Neural progenitor cell (in vitro differentiated cells): ENCODE measurements around the gene CCDC74A. TPM values are rescaled to one million over a fixed set of nuclear protein-coding genes. Genes with fewer than 3 reads are reported as not detected.
"Not testable (repeated sequence)": the region's sequence is repeated elsewhere in the genome, so short reads cannot be mapped to it uniquely, and the experiment has no call there.

Experiments used
- DNase-seq: peaks from one replicate; pipeline ENCODE4 v3.0.0-alpha.2; 2016; ENCODE audit warnings: low spot score
- H2AFZ ChIP-seq: fragments of 200-600 bp; sonication (generic); replicated peaks from 2 replicates; pipeline ENCODE4 v1.6.1; 2016; ENCODE audit warnings: antibody characterized with exemption
- H3F3A ChIP-seq: fragments of 200-600 bp; sonication (generic); 2 replicates; pipeline ENCODE4 v1.6.1; 2016; ENCODE audit warnings: antibody characterized with exemption, low read depth
- H3K27ac ChIP-seq: fragments of 200-600 bp; sonication (generic); 2 replicates; pipeline ENCODE4 v1.5.1; 2016; ENCODE audit warnings: mild to moderate bottlenecking
- H3K27me3 ChIP-seq: fragments of 200-600 bp; sonication (generic); 2 replicates; pipeline ENCODE4 v1.6.1; 2016; ENCODE audit warnings: mild to moderate bottlenecking, moderate library complexity
- H3K36me3 ChIP-seq: fragments of 200-600 bp; sonication (generic); 2 replicates; pipeline ENCODE4 v1.5.1; 2016
- H3K4me1 ChIP-seq: fragments of 200-600 bp; sonication (generic); 2 replicates; pipeline ENCODE4 v1.6.1; 2016; ENCODE audit warnings: mixed run types
- H3K4me2 ChIP-seq: fragments of 200-600 bp; sonication (generic); 2 replicates; pipeline ENCODE4 v1.6.1; 2016
- H3K4me3 ChIP-seq: fragments of 200-600 bp; sonication (generic); 2 replicates; pipeline ENCODE4 v1.5.1; 2016
- H3K79me2 ChIP-seq: fragments of 200-600 bp; sonication (generic); 2 replicates; pipeline ENCODE4 v1.6.1; 2016; ENCODE audit warnings: low read depth
- H3K9ac ChIP-seq: fragments of 200-600 bp; sonication (generic); 2 replicates; pipeline ENCODE4 v1.6.1; 2016
- H3K9me3 ChIP-seq: fragments of 200-600 bp; sonication (generic); 2 replicates; pipeline ENCODE4 v1.5.1; 2016; ENCODE audit warnings: low read depth
- H4K20me1 ChIP-seq: fragments of 200-600 bp; sonication (generic); 2 replicates; pipeline ENCODE4 v1.6.1; 2016; ENCODE audit warnings: low read depth
- H3K27ac Mint-ChIP-seq: 3 replicates; pipeline ENCODE4 v1.8.0; 2021; ENCODE audit warnings: mixed read lengths
- H3K27me3 Mint-ChIP-seq: 2 replicates; pipeline ENCODE4 v1.8.0; 2022; ENCODE audit warnings: low read depth, mild to moderate bottlenecking, inconsistent platforms, moderate library complexity, mixed read lengths; ENCODE audit not compliant: insufficient read depth
- H3K36me3 Mint-ChIP-seq: 3 replicates; pipeline ENCODE4 v1.8.0; 2021; ENCODE audit warnings: mixed read lengths
- H3K4me1 Mint-ChIP-seq: 3 replicates; pipeline ENCODE4 v1.8.0; 2021; ENCODE audit warnings: mixed read lengths
- H3K4me3 Mint-ChIP-seq: 3 replicates; pipeline ENCODE4 v1.8.0; 2021; ENCODE audit warnings: mild to moderate bottlenecking, moderate library complexity, mixed read lengths
- H3K9me3 Mint-ChIP-seq: 3 replicates; pipeline ENCODE4 v1.8.0; 2020; ENCODE audit warnings: mixed read lengths
- EZH2 ChIP-seq: fragments of 200-600 bp; sonication (generic); IDR thresholded peaks from 2 replicates; pipeline ENCODE4 v1.6.1; 2017; ENCODE audit warnings: antibody characterized with exemption, mild to moderate bottlenecking, moderate library complexity
- EZH2phosphoT487 ChIP-seq: fragments of 200-600 bp; sonication (generic); IDR thresholded peaks from 2 replicates; pipeline ENCODE4 v1.6.1; 2017; ENCODE audit warnings: antibody characterized with exemption
- total RNA-seq: library from RNA; depleted of rRNA; stranded (reverse); fragments of >200 nt; gene quantifications from 2 replicates; pipeline ENCODE4 v1.2.3, GENCODE V29; 2015; ENCODE audit warnings: low replicate concordance
- TF ChIP-seq, protein P1 (sequence below): fragments of 200-600 bp; sonication (generic); IDR thresholded peaks from 2 replicates; pipeline ENCODE4 v1.5.1; 2017; ENCODE audit warnings: antibody characterized with exemption, mild to moderate bottlenecking

CCDC74A gene
- total RNA-seq, 1 donor from 2014 or later, result 25.6 TPM

DNA sequence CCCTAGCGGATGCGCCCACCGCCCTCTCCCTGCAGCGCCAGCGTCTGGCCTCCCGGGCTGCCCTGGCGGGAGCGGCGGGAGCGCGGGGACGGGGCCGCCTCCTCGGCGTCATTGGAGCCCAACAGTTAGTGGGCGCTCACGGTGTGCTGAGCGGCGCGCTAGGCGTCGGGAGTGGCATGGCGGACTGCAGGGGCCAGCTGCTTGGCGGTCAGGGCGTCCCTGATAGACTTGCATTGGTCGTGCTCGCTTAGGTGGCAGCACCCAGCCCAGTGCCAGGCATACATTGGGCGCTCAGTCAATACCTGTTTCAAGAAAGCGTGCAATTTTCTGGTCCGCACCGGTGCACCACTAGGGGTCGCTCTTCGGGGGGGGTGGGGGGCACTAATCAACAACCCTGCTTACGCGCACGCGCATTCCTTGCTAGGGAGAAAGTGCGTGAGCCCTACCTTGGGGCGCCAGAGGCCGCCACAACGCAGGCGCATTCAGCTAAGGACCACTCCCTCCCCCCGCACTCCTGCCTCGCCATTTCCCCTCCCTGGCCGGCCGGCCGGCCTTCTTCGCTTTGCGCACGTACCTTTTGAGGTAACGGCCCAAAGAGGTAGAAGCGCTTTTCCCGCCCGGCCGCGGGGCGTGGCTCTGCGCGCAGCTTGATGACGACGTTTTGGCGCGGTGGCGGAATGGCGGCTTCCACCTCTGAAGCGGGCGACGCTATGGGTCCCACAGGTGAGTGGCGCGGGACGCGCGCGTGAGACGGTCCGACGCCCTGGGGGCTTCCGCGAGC, 35.1 kb upstream of the CCDC74A start:
- H3K4me3 ChIP-seq, result peak overlapping the region; percentile 87
- H3K27ac ChIP-seq, result peak overlapping the region; percentile 80
- Mint-ChIP-seq H3K27ac (no peak overlapping the region), H3K4me3 (peak overlapping the region; percentile 95), H3K4me1 (peaks cover 26% of the 10 kb centered on the region), H3K9me3 (no peaks in the 10 kb centered on the region), H3K36me3 (no peaks in the 10 kb centered on the region), H3K27me3 (peaks cover 8% of the 10 kb centered on the region)
- no peak for TF ChIP-seq EZH2
- TF ChIP-seq, protein P1, sequence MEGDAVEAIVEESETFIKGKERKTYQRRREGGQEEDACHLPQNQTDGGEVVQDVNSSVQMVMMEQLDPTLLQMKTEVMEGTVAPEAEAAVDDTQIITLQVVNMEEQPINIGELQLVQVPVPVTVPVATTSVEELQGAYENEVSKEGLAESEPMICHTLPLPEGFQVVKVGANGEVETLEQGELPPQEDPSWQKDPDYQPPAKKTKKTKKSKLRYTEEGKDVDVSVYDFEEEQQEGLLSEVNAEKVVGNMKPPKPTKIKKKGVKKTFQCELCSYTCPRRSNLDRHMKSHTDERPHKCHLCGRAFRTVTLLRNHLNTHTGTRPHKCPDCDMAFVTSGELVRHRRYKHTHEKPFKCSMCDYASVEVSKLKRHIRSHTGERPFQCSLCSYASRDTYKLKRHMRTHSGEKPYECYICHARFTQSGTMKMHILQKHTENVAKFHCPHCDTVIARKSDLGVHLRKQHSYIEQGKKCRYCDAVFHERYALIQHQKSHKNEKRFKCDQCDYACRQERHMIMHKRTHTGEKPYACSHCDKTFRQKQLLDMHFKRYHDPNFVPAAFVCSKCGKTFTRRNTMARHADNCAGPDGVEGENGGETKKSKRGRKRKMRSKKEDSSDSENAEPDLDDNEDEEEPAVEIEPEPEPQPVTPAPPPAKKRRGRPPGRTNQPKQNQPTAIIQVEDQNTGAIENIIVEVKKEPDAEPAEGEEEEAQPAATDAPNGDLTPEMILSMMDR, result peak; percentile 67
- H3K4me2 ChIP-seq, result peak overlapping the region; percentile 96
- peak overlapping the region; percentile 99 for H2AFZ ChIP-seq
- H3K9me3 ChIP-seq, result no peaks in the 10 kb centered on the region
- DNase-seq, result peak; percentile 98
- no peaks in the 10 kb centered on the region for H3K36me3 ChIP-seq
- no peaks in the 10 kb centered on the region for H3K27me3 ChIP-seq
- peaks cover 13% of the 10 kb centered on the region for H3F3A ChIP-seq
- peaks cover 61% of the 10 kb centered on the region for H3K79me2 ChIP-seq
- peaks cover 8% of the 10 kb centered on the region for H3K4me1 ChIP-seq
- peaks cover 10% of the 10 kb centered on the region for H4K20me1 ChIP-seq
- H3K9ac ChIP-seq, result peak overlapping the region; percentile 87

DNA sequence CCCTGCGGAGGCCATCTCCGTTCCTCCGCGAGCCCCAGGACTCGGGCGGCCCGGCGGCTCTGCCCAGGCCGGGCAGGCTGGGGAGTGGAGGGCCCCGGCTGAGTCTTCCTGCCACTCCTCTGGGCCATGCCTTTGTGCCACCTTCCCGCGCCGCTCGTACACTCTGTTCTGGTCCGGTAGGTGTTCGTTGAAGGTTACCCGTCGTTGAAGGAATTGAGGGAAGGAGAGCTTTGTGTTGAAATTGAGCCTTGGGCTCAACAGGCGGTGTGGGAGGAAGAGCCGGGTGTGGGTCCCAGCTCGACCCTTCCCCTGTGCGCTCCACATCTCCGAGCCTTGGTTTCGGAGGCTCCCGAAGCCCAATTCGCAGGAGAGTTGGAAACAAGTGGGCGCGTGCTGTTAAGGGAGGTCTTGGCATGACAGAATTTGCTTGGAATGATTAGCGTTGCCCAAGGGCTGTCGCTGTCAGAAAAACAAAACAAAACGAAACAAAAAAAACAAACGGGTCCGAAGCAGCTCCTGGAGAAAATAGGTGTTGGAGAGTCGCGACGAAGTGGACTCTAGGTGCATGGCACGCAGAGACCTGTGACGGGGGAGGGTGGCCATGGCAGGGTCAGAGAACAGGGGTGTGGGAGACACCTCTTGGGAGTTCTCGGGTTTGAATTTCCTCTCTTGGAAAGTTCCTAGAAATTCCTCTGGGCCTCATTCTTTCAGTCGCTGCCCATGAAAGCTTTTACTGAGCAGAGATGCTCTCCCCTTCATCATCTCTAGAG, 34.3 kb upstream of the CCDC74A start:
- H3K4me3 Mint-ChIP-seq, result peak overlapping the region; percentile 95
- H2AFZ ChIP-seq, result peak overlapping the region; percentile 99
- H3F3A ChIP-seq, result peaks cover 13% of the 10 kb centered on the region
- peaks cover 8% of the 10 kb centered on the region for H3K4me1 ChIP-seq
- no peaks in the 10 kb centered on the region for H3K36me3 ChIP-seq
- H3K9me3 Mint-ChIP-seq, result no peaks in the 10 kb centered on the region
- H3K9ac ChIP-seq, result peak overlapping the region; percentile 87
- no peaks in the 10 kb centered on the region for H3K27me3 ChIP-seq
- H3K4me3 ChIP-seq, result peak overlapping the region; percentile 87
- peak overlapping the region; percentile 92 for H3K27ac Mint-ChIP-seq
- H3K9me3 ChIP-seq, result no peaks in the 10 kb centered on the region
- peaks cover 8% of the 10 kb centered on the region for H3K27me3 Mint-ChIP-seq
- peak overlapping the region; percentile 80 for H3K27ac ChIP-seq
- DNase-seq, result no peak
- H3K4me1 Mint-ChIP-seq, result peaks cover 26% of the 10 kb centered on the region
- H3K4me2 ChIP-seq, result peak overlapping the region; percentile 96
- H3K36me3 Mint-ChIP-seq, result peaks cover 6% of the 10 kb centered on the region
- H3K79me2 ChIP-seq, result peaks cover 67% of the 10 kb centered on the region
- no peak for TF ChIP-seq EZH2phosphoT487
- TF ChIP-seq, protein P1, result no peak
- TF ChIP-seq EZH2, result no peak
- peaks cover 10% of the 10 kb centered on the region for H4K20me1 ChIP-seq

DNA sequence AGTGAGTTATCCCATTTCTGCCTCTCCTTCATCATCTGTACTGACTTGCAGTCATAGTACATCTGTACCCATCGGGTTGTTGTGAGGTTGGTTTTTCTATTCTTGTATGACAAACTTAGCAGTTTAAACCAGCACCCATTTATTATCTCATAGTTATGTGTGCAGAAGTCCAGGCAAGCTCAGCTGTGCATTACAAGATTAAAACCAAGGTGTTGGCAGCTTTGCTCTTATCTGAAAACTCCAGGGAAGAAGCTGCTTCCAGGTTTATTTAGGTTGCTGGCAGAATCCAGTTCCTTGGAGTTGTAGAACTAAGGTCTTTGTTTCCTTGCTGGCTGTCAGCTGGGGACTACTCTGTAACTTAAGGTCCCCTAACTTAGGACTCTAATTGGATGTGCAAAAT, 32.2 kb upstream of the CCDC74A start:
- H3K27ac ChIP-seq, H3K4me2 ChIP-seq, H3K27ac Mint-ChIP-seq, H3K36me3 ChIP-seq, H3K9me3 ChIP-seq, H3K27me3 Mint-ChIP-seq, H3K9ac ChIP-seq, DNase-seq, H2AFZ ChIP-seq, H3K4me1 ChIP-seq, H3K4me3 ChIP-seq, H3K27me3 ChIP-seq, H3K9me3 Mint-ChIP-seq, H3K36me3 Mint-ChIP-seq: not testable (repeated sequence)
- H3F3A ChIP-seq, result peaks cover 13% of the 10 kb centered on the region
- peaks cover 57% of the 10 kb centered on the region for H3K79me2 ChIP-seq
- peaks cover 21% of the 10 kb centered on the region for H3K4me1 Mint-ChIP-seq
- H3K4me3 Mint-ChIP-seq, result peak overlapping the region; percentile 30
- peaks cover 10% of the 10 kb centered on the region for H4K20me1 ChIP-seq

DNA sequence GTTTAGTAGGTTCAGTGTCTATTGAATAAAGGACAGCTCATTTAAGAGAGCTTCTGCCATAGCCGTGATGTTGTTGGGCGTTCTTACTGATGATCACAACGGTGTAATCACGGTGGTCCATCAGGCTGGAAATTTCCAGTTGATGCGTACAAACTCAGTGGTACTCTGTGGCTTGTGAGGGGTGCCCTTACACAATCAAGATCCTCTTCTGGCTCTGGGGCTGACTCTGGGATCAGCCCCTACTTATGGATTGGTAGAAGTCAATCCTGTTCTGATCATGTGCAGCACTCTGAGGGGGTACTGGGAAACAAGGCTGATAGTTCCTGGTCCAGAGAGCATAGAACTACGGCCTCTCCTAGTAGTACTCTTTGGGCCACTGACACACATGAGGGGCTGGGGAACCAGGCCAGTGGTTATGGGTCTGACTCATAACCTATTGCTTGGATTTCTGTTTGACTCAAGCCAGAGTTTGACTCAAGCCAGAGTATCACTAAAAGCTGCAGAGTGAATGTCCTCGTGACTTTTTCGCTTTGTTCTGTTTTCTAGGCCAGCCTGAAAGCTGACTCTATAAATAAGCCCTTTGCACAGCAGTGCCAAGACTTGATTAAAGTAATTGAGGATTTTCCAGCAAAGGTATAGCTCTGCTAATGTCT, 29.2 kb upstream of the CCDC74A start:
- not testable (repeated sequence) for H2AFZ ChIP-seq, H3K4me1 ChIP-seq, H3K4me3 Mint-ChIP-seq, H3K9ac ChIP-seq, H3K27me3 ChIP-seq, H3K4me1 Mint-ChIP-seq, H3K36me3 Mint-ChIP-seq, H3K36me3 ChIP-seq, H3K27ac ChIP-seq, H3K4me3 ChIP-seq, DNase-seq, H3K9me3 ChIP-seq, H3F3A ChIP-seq, H3K9me3 Mint-ChIP-seq, H3K27ac Mint-ChIP-seq, H3K4me2 ChIP-seq, H3K27me3 Mint-ChIP-seq
- H4K20me1 ChIP-seq, result peaks cover 10% of the 10 kb centered on the region
- peaks cover 47% of the 10 kb centered on the region for H3K79me2 ChIP-seq

DNA sequence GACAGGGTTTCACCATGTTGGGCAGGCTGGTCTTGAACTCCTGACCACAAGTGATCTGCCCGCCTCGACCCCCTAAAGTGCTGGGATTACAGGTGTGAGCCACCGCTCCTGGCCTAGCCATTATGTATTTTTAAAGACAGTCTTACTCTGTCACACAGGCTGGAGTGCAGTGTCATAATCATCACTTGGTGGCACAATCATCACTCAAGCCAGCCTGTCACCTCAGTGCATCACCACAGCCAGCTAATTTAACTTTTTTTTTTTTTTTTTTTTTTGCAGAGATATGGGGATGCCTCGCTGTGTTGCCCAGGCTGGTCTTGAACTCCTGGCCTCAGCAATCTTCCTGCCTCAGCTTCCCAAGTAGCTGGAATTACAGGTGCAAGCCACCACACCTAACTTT, 24.1 kb upstream of the CCDC74A start:
- not testable (repeated sequence) for H3K27me3 Mint-ChIP-seq, H3K4me3 Mint-ChIP-seq, H3K36me3 Mint-ChIP-seq, H3K27me3 ChIP-seq, DNase-seq, H3K9me3 Mint-ChIP-seq, H3K4me3 ChIP-seq, H3K9me3 ChIP-seq, H3K27ac Mint-ChIP-seq, H3K79me2 ChIP-seq, H3K4me2 ChIP-seq, H3K27ac ChIP-seq, H3K36me3 ChIP-seq, H2AFZ ChIP-seq, H4K20me1 ChIP-seq, H3F3A ChIP-seq, H3K4me1 Mint-ChIP-seq, H3K9ac ChIP-seq, H3K4me1 ChIP-seq
